ENCODE data around the gene CENPB. TPM values are rescaled to one million over a fixed set of nuclear protein-coding genes. Genes with fewer than 3 reads are reported as not detected.
A peak's percentile ranks its signal among the peaks of the same experiment; 100 is the strongest.
"Not testable (repeated sequence)": the region's sequence is repeated elsewhere in the genome, so short reads cannot be mapped to it uniquely, and the experiment has no call there.

Gene CENPB
- 87.7 and 92.2 TPM in 2 replicates for total RNA-seq
- long read RNA-seq: 0 reads

- TF ChIP-seq CTCF (IDR thresholded peaks at IDR 0.05): peak; percentile 95
- Mint-ChIP-seq H3K36me3 (ENCODE audit: unreplicated experiment) (peaks cover 2% of the 10 kb centered on the region), H3K27me3 (ENCODE audit: unreplicated experiment) (no peaks in the 10 kb centered on the region), H3K9me3 (ENCODE audit: unreplicated experiment) (no peaks in the 10 kb centered on the region), H3K4me1 (ENCODE audit: unreplicated experiment) (peaks cover 32% of the 10 kb centered on the region), H3K27ac (ENCODE audit: unreplicated experiment) (peak within 1 kb of the TSS; percentile 78), H3K4me3 (ENCODE audit: unreplicated experiment) (peak within 1 kb of the TSS; percentile 83)
- DNase-seq (ENCODE audit: extremely low spot score, unreplicated experiment): peak; percentile 98
These were observed at the start of gene CENPB for GRCh38 chr20:3786665-3787323. CENPB (minus strand) TSS chr20:3786740; CDS start chr20:3786483, 257 bp downstream.

GRCh38 chr20:3836132-3836531 is 49.6 kb upstream of the CENPB start:
- H3K9me3 Mint-ChIP-seq (ENCODE audit: unreplicated experiment): no peaks in the 10 kb centered on the region
- H3K36me3 Mint-ChIP-seq (ENCODE audit: unreplicated experiment): peaks cover 2% of the 10 kb centered on the region
- H3K4me3 Mint-ChIP-seq (ENCODE audit: unreplicated experiment): no peak overlapping the region
- peaks cover 2% of the 10 kb centered on the region for H3K4me1 Mint-ChIP-seq (ENCODE audit: unreplicated experiment)
- no peak overlapping the region for H3K27ac Mint-ChIP-seq (ENCODE audit: unreplicated experiment)
- TF ChIP-seq CTCF (IDR thresholded peaks at IDR 0.05): no peak
- no peaks in the 10 kb centered on the region for H3K27me3 Mint-ChIP-seq (ENCODE audit: unreplicated experiment)
- no peak for DNase-seq (ENCODE audit: extremely low spot score, unreplicated experiment)

GRCh38 chr20:3829891-3830290 is 43.4 kb upstream of the CENPB start:
- not testable (repeated sequence) for H3K9me3 Mint-ChIP-seq (ENCODE audit: unreplicated experiment); H3K27ac Mint-ChIP-seq (ENCODE audit: unreplicated experiment); H3K4me1 Mint-ChIP-seq (ENCODE audit: unreplicated experiment); H3K4me3 Mint-ChIP-seq (ENCODE audit: unreplicated experiment); DNase-seq (ENCODE audit: extremely low spot score, unreplicated experiment); H3K27me3 Mint-ChIP-seq (ENCODE audit: unreplicated experiment)
- H3K36me3 Mint-ChIP-seq (ENCODE audit: unreplicated experiment): peaks cover 10% of the 10 kb centered on the region

- Mint-ChIP-seq H3K4me3 (ENCODE audit: unreplicated experiment) (no peak overlapping the region), H3K27me3 (ENCODE audit: unreplicated experiment) (no peaks in the 10 kb centered on the region), H3K9me3 (ENCODE audit: unreplicated experiment) (no peaks in the 10 kb centered on the region), H3K4me1 (ENCODE audit: unreplicated experiment) (no peaks in the 10 kb centered on the region), H3K27ac (ENCODE audit: unreplicated experiment) (no peak overlapping the region), H3K36me3 (ENCODE audit: unreplicated experiment) (peaks cover 10% of the 10 kb centered on the region)
- no peak for TF ChIP-seq CTCF (IDR thresholded peaks at IDR 0.05)
- no peak for DNase-seq (ENCODE audit: extremely low spot score, unreplicated experiment)
These were observed 42.3 kb upstream of the CENPB start for GRCh38 chr20:3828798-3829197.

GRCh38 chr20:3826420-3826819 is 39.9 kb upstream of the CENPB start:
- Mint-ChIP-seq H3K36me3 (ENCODE audit: unreplicated experiment) (peaks cover 17% of the 10 kb centered on the region), H3K27ac (ENCODE audit: unreplicated experiment) (no peak overlapping the region), H3K9me3 (ENCODE audit: unreplicated experiment) (no peaks in the 10 kb centered on the region), H3K4me3 (ENCODE audit: unreplicated experiment) (no peak overlapping the region), H3K4me1 (ENCODE audit: unreplicated experiment) (peaks cover 5% of the 10 kb centered on the region), H3K27me3 (ENCODE audit: unreplicated experiment) (no peaks in the 10 kb centered on the region)
- TF ChIP-seq CTCF (IDR thresholded peaks at IDR 0.05): no peak
- no peak for DNase-seq (ENCODE audit: extremely low spot score, unreplicated experiment)
